ENCODE measurements around the gene DOCK7. TPM values are rescaled to one million over a fixed set of nuclear protein-coding genes. Genes with fewer than 3 reads are reported as not detected.

The DOCK7 gene
- total and polyA plus RNA-seq, 2 of the 13 experiments (the other 11 are each of a cell fraction or from before 2014, with no cell fraction given) = 45.7 to 67.2 TPM

- H3K27ac ChIP-seq (ENCODE audit: extremely low read length, insufficient read depth, low read length) = peak overlapping the region; percentile 44
- peaks cover 4 to 7% of the 10 kb centered on the region in 2 experiments; a peak in 4 of 5 replicates for H3K36me3 ChIP-seq (replicated peaks in 1 of 2; ENCODE audit: control insufficient read depth in 1 of 2, insufficient read depth in 2 of 2, low read length in 2 of 2)
- no peaks in the 10 kb centered on the region for H3K79me2 ChIP-seq (ENCODE audit: insufficient read depth, low read length)
- no peak for FAIRE-seq
- H4K20me1 ChIP-seq (ENCODE audit: insufficient read depth, low read length) = no peaks in the 10 kb centered on the region
- no TSS peak for BruUV-seq (replicated peaks)
- no peak overlapping the region for H2AFZ ChIP-seq (ENCODE audit: low read length)
- H3K4me3 ChIP-seq (replicated peaks in 1 of 3; ENCODE audit: insufficient read depth in 1 of 3, low read depth in 2 of 3, low read length in 3 of 3) = no peak overlapping the region
- intact Hi-C loops (cut with micrococcal nuclease; ENCODE audit: unreplicated experiment) = no loop called here
- DNase-seq (ENCODE audit: low spot score) = peak; percentile 38
- no peaks in the 10 kb centered on the region for H3K9me3 ChIP-seq (ENCODE audit: low read length)
- in situ Hi-C loops (cut with HindIII; ENCODE audit: extremely low pct_ligation_motif_present, low pct_unique_long_range_greater_than_20kb) = no loop called here
- ATAC-seq = peak; percentile 78
- no peaks in the 10 kb centered on the region for H3K27me3 ChIP-seq (ENCODE audit: control insufficient read depth in 1 of 2, insufficient read depth in 2 of 2, low read length in 2 of 2)
- peaks cover 24% of the 10 kb centered on the region for H3K4me1 ChIP-seq (ENCODE audit: insufficient read depth, low read length)
- POLR2A ChIA-PET = no interaction called here
- H3K9ac ChIP-seq (ENCODE audit: insufficient read depth, low read depth, low read length) = no peak overlapping the region
- WGBS (ENCODE audit: low lambda C conversion rate) = 43% methylated on average over 1 of the region's 1 CpG
- CTCF ChIA-PET (ENCODE audit: low intra/inter-chr PET ratio, low total read pairs) = no interaction called here
- H3K4me2 ChIP-seq (ENCODE audit: low read depth, low read length) = peak overlapping the region; percentile 6; the same call in 1 of the 2 replicates
- no peak for TF ChIP-seq ZNF451 (CRISPR knock-in tag; IDR thresholded peaks at IDR 0.05)
- no peak for TF ChIP-seq RELA (CRISPR knock-in tag; IDR thresholded peaks at IDR 0.05)
- TF ChIP-seq ZNF570 (CRISPR knock-in tag; IDR thresholded peaks at IDR 0.05; ENCODE audit: borderline replicate concordance) = no peak
- no peak for TF ChIP-seq ZNF720 (CRISPR knock-in tag; IDR thresholded peaks at IDR 0.05)
- TF ChIP-seq PRDM4 (CRISPR knock-in tag; IDR thresholded peaks at IDR 0.05; ENCODE audit: borderline replicate concordance) = no peak
- peak; percentile 73; the same call in 1 of the 2 replicates for TF ChIP-seq ZBTB39 (CRISPR knock-in tag; IDR thresholded peaks at IDR 0.05)
- TF ChIP-seq AHDC1 (CRISPR knock-in tag; IDR thresholded peaks at IDR 0.05; ENCODE audit: borderline replicate concordance) = no peak
- no peak for TF ChIP-seq ZNF775 (CRISPR knock-in tag; IDR thresholded peaks at IDR 0.05; ENCODE audit: borderline replicate concordance)
- peak; percentile 68; the same call in 1 of the 2 replicates for TF ChIP-seq ZNF652 (CRISPR knock-in tag; IDR thresholded peaks at IDR 0.05; ENCODE audit: borderline replicate concordance, low read depth)
- no peak for TF ChIP-seq PBX2 (CRISPR knock-in tag; IDR thresholded peaks at IDR 0.05)
Observed at GRCh38 chr1:62585469-62586155, 102.6 kb downstream of the DOCK7 start.

All from HepG2 (cell line).